NCI-H82 treated with DMSO at 0.1 percent for 48 hours (cell line): ENCODE results near the gene AKAIN1.

Experiments used
- DNase-seq: peaks from one replicate; lab custom pipeline; 2025; ENCODE audit not compliant: unreplicated experiment; lab: John Stamatoyannopoulos, UW

Gene AKAIN1

GRCh38 chr18:5197032-5197434, at the start of gene AKAIN1:
Gene AKAIN1 (minus strand): TSS chr18:5197257. CDS start chr18:5197053, 204 bp downstream.
- no peak for DNase-seq

- no peak for DNase-seq
Measured at GRCh38 chr18:5244941-5245340, 47.9 kb upstream of the AKAIN1 start.

- DNase-seq = no peak
Measured at GRCh38 chr18:5239447-5239846, 42.4 kb upstream of the AKAIN1 start.

- no peak for DNase-seq
Measured at GRCh38 chr18:5238371-5238976, 41.4 kb upstream of the AKAIN1 start.

GRCh38 chr18:5237723-5238370, 40.8 kb upstream of the AKAIN1 start:
- peak; percentile 53 for DNase-seq

GRCh38 chr18:5237083-5237722, 40.1 kb upstream of the AKAIN1 start:
- no peak for DNase-seq

GRCh38 chr18:5214583-5215351, 17.7 kb upstream of the AKAIN1 start:
- no peak for DNase-seq

- no peak for DNase-seq
Measured at GRCh38 chr18:5207471-5208150, 10.6 kb upstream of the AKAIN1 start.

- DNase-seq = peak; percentile 4
Measured at GRCh38 chr18:5198311-5198710, 1.3 kb upstream of the AKAIN1 start.

- DNase-seq = no peak
Measured at GRCh38 chr18:5197461-5197860, 404 bp upstream of the AKAIN1 start.

- DNase-seq = peak; percentile 28
Measured at GRCh38 chr18:5196253-5197031, 615 bp downstream of the AKAIN1 start.

- no peak for DNase-seq
Measured at GRCh38 chr18:5195656-5196055, 1.4 kb downstream of the AKAIN1 start.

GRCh38 chr18:5180254-5180653, 16.8 kb downstream of the AKAIN1 start:
- no peak for DNase-seq

- no peak for DNase-seq
Measured at GRCh38 chr18:5178519-5178918, 18.5 kb downstream of the AKAIN1 start.

GRCh38 chr18:5175378-5175777, 21.7 kb downstream of the AKAIN1 start:
- no peak for DNase-seq

GRCh38 chr18:5173646-5174045, 23.4 kb downstream of the AKAIN1 start:
- DNase-seq = no peak

GRCh38 chr18:5173236-5173635, 23.8 kb downstream of the AKAIN1 start:
- no peak for DNase-seq

- DNase-seq = no peak
Measured at GRCh38 chr18:5167831-5168230, 29.2 kb downstream of the AKAIN1 start.

GRCh38 chr18:5166606-5167280, 30.3 kb downstream of the AKAIN1 start:
- no peak for DNase-seq

GRCh38 chr18:5164903-5165302, 32.2 kb downstream of the AKAIN1 start:
- no peak for DNase-seq
